OCI-LY3 (cell line): ENCODE data around the gene PRKCE.

ENCODE experiments used
- CTCF ChIP-seq: fragments of 200-600, 300-600 bp; sonication (generic); IDR thresholded peaks from 2 replicates; pipeline ENCODE4 v1.5.1; 2014; ENCODE audit warnings: antibody characterized with exemption, low read length, low read depth
- EZH2phosphoT487 ChIP-seq: fragments of 200-600 bp; shearing (Covaris generic); IDR thresholded peaks from 2 replicates; pipeline ENCODE4 v1.6.1; 2018; ENCODE audit warnings: antibody characterized with exemption, mixed run types, low read depth

- TF ChIP-seq CTCF (no peak), EZH2phosphoT487 (no peak)
These were observed 72.9 kb downstream of the PRKCE start for GRCh38 chr2:45724335-45724734.
